Ishikawa (cell line): Measurements from ENCODE around the gene AK5.

Experiments
- CEBPB ChIP-seq: IDR thresholded peaks from 2 replicates; pipeline ENCODE4 v1.6.1; 2012
- CREB1 ChIP-seq: IDR thresholded peaks from 2 replicates; pipeline ENCODE4 v1.6.1; 2012; ENCODE audit warnings: low read depth
- EGR1 ChIP-seq: IDR thresholded peaks from 2 replicates; pipeline ENCODE4 v1.6.1; 2012
- EP300 ChIP-seq: IDR thresholded peaks from 2 replicates; pipeline ENCODE4 v1.6.1; 2012; ENCODE audit warnings: borderline replicate concordance
- FOXM1 ChIP-seq: IDR thresholded peaks from 2 replicates; pipeline ENCODE4 v1.6.1; 2012; ENCODE audit warnings: low read depth, borderline replicate concordance
- MAX ChIP-seq: IDR thresholded peaks from 2 replicates; pipeline ENCODE4 v1.6.1; 2012
- NFIC ChIP-seq: IDR thresholded peaks from 2 replicates; pipeline ENCODE4 v1.6.1; 2012
- RAD21 ChIP-seq: IDR thresholded peaks from 2 replicates; pipeline ENCODE4 v1.6.1; 2012; ENCODE audit warnings: low read depth
- TAF1 ChIP-seq: IDR thresholded peaks from 2 replicates; pipeline ENCODE4 v1.6.1; 2012; ENCODE audit warnings: low read depth, mild to moderate bottlenecking
- TCF12 ChIP-seq: IDR thresholded peaks from 2 replicates; pipeline ENCODE4 v1.6.1; 2012; ENCODE audit warnings: low read depth
- TEAD4 ChIP-seq: IDR thresholded peaks from 2 replicates; pipeline ENCODE4 v1.6.1; 2012
- USF1 ChIP-seq: IDR thresholded peaks from 2 replicates; pipeline ENCODE4 v1.6.1; 2012
- YY1 ChIP-seq: IDR thresholded peaks from 2 replicates; pipeline ENCODE4 v1.6.1; 2012; ENCODE audit warnings: low read depth
- ZBTB7A ChIP-seq: IDR thresholded peaks from 2 replicates; pipeline ENCODE4 v1.6.1; 2012; ENCODE audit warnings: low read depth
- TF ChIP-seq, protein P1 (sequence below): IDR thresholded peaks from 2 replicates; pipeline ENCODE4 v1.6.1; 2012; ENCODE audit warnings: low read depth, mild to moderate bottlenecking

Gene AK5

GRCh38 chr1:77412069-77412819, 130.4 kb downstream of the AK5 start:
- TF ChIP-seq YY1 (0 out of 2 replicates have a peak, but pooled peaks have one; percentile 15), TAF1 (no peak), CREB1 (no peak), ZBTB7A (no peak), USF1 (no peak), MAX (no peak), CEBPB (no peak)
- TF ChIP-seq, protein P1, sequence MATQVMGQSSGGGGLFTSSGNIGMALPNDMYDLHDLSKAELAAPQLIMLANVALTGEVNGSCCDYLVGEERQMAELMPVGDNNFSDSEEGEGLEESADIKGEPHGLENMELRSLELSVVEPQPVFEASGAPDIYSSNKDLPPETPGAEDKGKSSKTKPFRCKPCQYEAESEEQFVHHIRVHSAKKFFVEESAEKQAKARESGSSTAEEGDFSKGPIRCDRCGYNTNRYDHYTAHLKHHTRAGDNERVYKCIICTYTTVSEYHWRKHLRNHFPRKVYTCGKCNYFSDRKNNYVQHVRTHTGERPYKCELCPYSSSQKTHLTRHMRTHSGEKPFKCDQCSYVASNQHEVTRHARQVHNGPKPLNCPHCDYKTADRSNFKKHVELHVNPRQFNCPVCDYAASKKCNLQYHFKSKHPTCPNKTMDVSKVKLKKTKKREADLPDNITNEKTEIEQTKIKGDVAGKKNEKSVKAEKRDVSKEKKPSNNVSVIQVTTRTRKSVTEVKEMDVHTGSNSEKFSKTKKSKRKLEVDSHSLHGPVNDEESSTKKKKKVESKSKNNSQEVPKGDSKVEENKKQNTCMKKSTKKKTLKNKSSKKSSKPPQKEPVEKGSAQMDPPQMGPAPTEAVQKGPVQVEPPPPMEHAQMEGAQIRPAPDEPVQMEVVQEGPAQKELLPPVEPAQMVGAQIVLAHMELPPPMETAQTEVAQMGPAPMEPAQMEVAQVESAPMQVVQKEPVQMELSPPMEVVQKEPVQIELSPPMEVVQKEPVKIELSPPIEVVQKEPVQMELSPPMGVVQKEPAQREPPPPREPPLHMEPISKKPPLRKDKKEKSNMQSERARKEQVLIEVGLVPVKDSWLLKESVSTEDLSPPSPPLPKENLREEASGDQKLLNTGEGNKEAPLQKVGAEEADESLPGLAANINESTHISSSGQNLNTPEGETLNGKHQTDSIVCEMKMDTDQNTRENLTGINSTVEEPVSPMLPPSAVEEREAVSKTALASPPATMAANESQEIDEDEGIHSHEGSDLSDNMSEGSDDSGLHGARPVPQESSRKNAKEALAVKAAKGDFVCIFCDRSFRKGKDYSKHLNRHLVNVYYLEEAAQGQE, result no peak

- TF ChIP-seq FOXM1, result no peak
Observed at GRCh38 chr1:77412820-77413530, 131.2 kb downstream of the AK5 start.

GRCh38 chr1:77413541-77414335, 131.9 kb downstream of the AK5 start:
- TF ChIP-seq, protein P1, result no peak
- TF ChIP-seq EP300, result no peak
- no peak for TF ChIP-seq MAX
- no peak for TF ChIP-seq RAD21
- no peak for TF ChIP-seq TEAD4
- TF ChIP-seq TCF12, result no peak
- TF ChIP-seq CREB1, result no peak
- no peak for TF ChIP-seq FOXM1
- TF ChIP-seq YY1, result no peak
- TF ChIP-seq NFIC, result no peak
- no peak for TF ChIP-seq USF1
- no peak for TF ChIP-seq TAF1
- TF ChIP-seq EGR1, result no peak
- TF ChIP-seq CEBPB, result no peak
- TF ChIP-seq ZBTB7A, result no peak

GRCh38 chr1:77415579-77415978, 133.8 kb downstream of the AK5 start:
- no peak for TF ChIP-seq CREB1
- no peak for TF ChIP-seq TAF1
- no peak for TF ChIP-seq ZBTB7A
- TF ChIP-seq, protein P1, result no peak
